ENCODE results near the gene CEP162. TPM values are rescaled to one million over a fixed set of nuclear protein-coding genes. Genes with fewer than 3 reads are reported as not detected.
A peak's percentile ranks its signal among the peaks of the same experiment; 100 is the strongest.
"Not testable (repeated sequence)": the region's sequence is repeated elsewhere in the genome, so short reads cannot be mapped to it uniquely, and the experiment has no call there.

Gene CEP162
- polyA plus RNA-seq, 4 donors, result 13.3 to 24.8 (median 20.5) TPM

- DNase-seq (ENCODE audit: low read depth in 4 of 4, low spot score in 3 of 4), result no peak
Measured at GRCh38 chr6:84243240-84243639, 15.8 kb upstream of the CEP162 start.

- no peak for DNase-seq (ENCODE audit: low read depth in 4 of 4, low spot score in 3 of 4)
Measured at GRCh38 chr6:84242265-84242664, 14.8 kb upstream of the CEP162 start.

GRCh38 chr6:84228198-84228543 is 728 bp upstream of the CEP162 start:
- DNase-seq (ENCODE audit: low read depth in 4 of 4, low spot score in 3 of 4), result no peak

GRCh38 chr6:84227044-84227433 is 404 bp downstream of the CEP162 start:
- DNase-seq (ENCODE audit: low read depth in 4 of 4, low spot score in 3 of 4), result peak in 2 of 4 donors; percentile 1 to 9

GRCh38 chr6:84224251-84224650 is 3.2 kb downstream of the CEP162 start:
- DNase-seq (ENCODE audit: low read depth in 4 of 4, low spot score in 3 of 4), result no peak

GRCh38 chr6:84223608-84224007 is 3.8 kb downstream of the CEP162 start:
- DNase-seq (ENCODE audit: low read depth in 4 of 4, low spot score in 3 of 4), result not testable (repeated sequence)

- no peak for DNase-seq (ENCODE audit: low read depth in 4 of 4, low spot score in 3 of 4)
Measured at GRCh38 chr6:84222426-84222825, 5.0 kb downstream of the CEP162 start.

GRCh38 chr6:84220809-84221409 is 6.5 kb downstream of the CEP162 start:
- no peak for DNase-seq (ENCODE audit: low read depth in 4 of 4, low spot score in 3 of 4)

- DNase-seq (ENCODE audit: low read depth in 4 of 4, low spot score in 3 of 4), result no peak
Measured at GRCh38 chr6:84218091-84218490, 9.4 kb downstream of the CEP162 start.

- no peak for DNase-seq (ENCODE audit: low read depth in 4 of 4, low spot score in 3 of 4)
Measured at GRCh38 chr6:84213217-84213616, 14.2 kb downstream of the CEP162 start.

- no peak for DNase-seq (ENCODE audit: low read depth in 4 of 4, low spot score in 3 of 4)
Measured at GRCh38 chr6:84204011-84204410, 23.4 kb downstream of the CEP162 start.

GRCh38 chr6:84199987-84200386 is 27.5 kb downstream of the CEP162 start:
- not testable (repeated sequence) for DNase-seq (ENCODE audit: low read depth in 4 of 4, low spot score in 3 of 4)

- no peak for DNase-seq (ENCODE audit: low read depth in 4 of 4, low spot score in 3 of 4)
Measured at GRCh38 chr6:84197708-84198107, 29.7 kb downstream of the CEP162 start.

- DNase-seq (ENCODE audit: low read depth in 4 of 4, low spot score in 3 of 4), result no peak
Measured at GRCh38 chr6:84193114-84193708, 34.2 kb downstream of the CEP162 start.

GRCh38 chr6:84191802-84192201 is 35.6 kb downstream of the CEP162 start:
- DNase-seq (ENCODE audit: low read depth in 4 of 4, low spot score in 3 of 4), result no peak

- DNase-seq (ENCODE audit: low read depth in 4 of 4, low spot score in 3 of 4), result not testable (repeated sequence)
Measured at GRCh38 chr6:84189356-84189755, 38.1 kb downstream of the CEP162 start.

- no peak for DNase-seq (ENCODE audit: low read depth in 4 of 4, low spot score in 3 of 4)
Measured at GRCh38 chr6:84183430-84183829, 44.0 kb downstream of the CEP162 start.

GRCh38 chr6:84182001-84182400 is 45.4 kb downstream of the CEP162 start:
- DNase-seq (ENCODE audit: low read depth in 4 of 4, low spot score in 3 of 4), result no peak

- DNase-seq (ENCODE audit: low read depth in 4 of 4, low spot score in 3 of 4), result no peak
Measured at GRCh38 chr6:84177241-84177640, 50.2 kb downstream of the CEP162 start.

- DNase-seq (ENCODE audit: low read depth in 4 of 4, low spot score in 3 of 4), result no peak
Measured at GRCh38 chr6:84172574-84172973, 54.9 kb downstream of the CEP162 start.

- DNase-seq (ENCODE audit: low read depth in 4 of 4, low spot score in 3 of 4), result no peak
Measured at GRCh38 chr6:84172080-84172479, 55.4 kb downstream of the CEP162 start.

- no peak for DNase-seq (ENCODE audit: low read depth in 4 of 4, low spot score in 3 of 4)
Measured at GRCh38 chr6:84167457-84167856, 60.0 kb downstream of the CEP162 start.

- DNase-seq (ENCODE audit: low read depth in 4 of 4, low spot score in 3 of 4), result no peak
Measured at GRCh38 chr6:84166395-84166794, 61.0 kb downstream of the CEP162 start.

All from left renal pelvis (tissue), 4 donors.